T47D (cell line): ENCODE data around the gene ZNF385B.
A peak's percentile ranks its signal among the peaks of the same experiment; 100 is the strongest.
"Not testable (repeated sequence)": the region's sequence is repeated elsewhere in the genome, so short reads cannot be mapped to it uniquely, and the experiment has no call there.

Experiments used
- DNase-seq, 2 experiments: peaks; one replicate each; pipeline versions ENCODE4 v3.0.0 to v3.0.0-alpha.2; 2011 to 2012; ENCODE audit warnings: low read depth in 1 of 2, low spot score in 1 of 2
- JUND ChIP-seq: IDR thresholded peaks from 2 replicates; pipeline ENCODE4 v1.6.1; 2012; ENCODE audit warnings: low read depth
- in situ Hi-C: cut with HindIII; loops from 2 replicates; pipeline ENCODE4 v1.10.0; 2016; ENCODE audit warnings: low sequenced_read_pairs, low pct_unique_long_range_greater_than_20kb

The ZNF385B gene

GRCh38 chr2:179861416-179862067, at the start of gene ZNF385B:
ZNF385B (minus strand) TSS chr2:179861612.
- in situ Hi-C loops = no loop called here
- TF ChIP-seq JUND = no peak
- DNase-seq = peak; percentile 18 to 22

- no peak for TF ChIP-seq JUND
- in situ Hi-C loops = no loop called here
- DNase-seq = no peak
Observed at GRCh38 chr2:179910735-179911113, 49.3 kb upstream of the ZNF385B start.

GRCh38 chr2:179909845-179910734, 48.7 kb upstream of the ZNF385B start:
- no peak for DNase-seq
- TF ChIP-seq JUND = no peak
- in situ Hi-C loops = no loop called here

- in situ Hi-C loops = no loop called here
- no peak for DNase-seq
- TF ChIP-seq JUND = no peak
Observed at GRCh38 chr2:179900655-179901054, 39.2 kb upstream of the ZNF385B start.

GRCh38 chr2:179899666-179900065, 38.3 kb upstream of the ZNF385B start:
- TF ChIP-seq JUND = no peak
- in situ Hi-C loops = no loop called here
- DNase-seq = no peak

GRCh38 chr2:179898873-179899272, 37.5 kb upstream of the ZNF385B start:
- in situ Hi-C loops = no loop called here
- no peak for TF ChIP-seq JUND
- peak in 1 of 2 experiments; percentile 65 for DNase-seq

- in situ Hi-C loops = no loop called here
- no peak for TF ChIP-seq JUND
- no peak for DNase-seq
Observed at GRCh38 chr2:179893616-179894015, 32.2 kb upstream of the ZNF385B start.

GRCh38 chr2:179891237-179891636, 29.8 kb upstream of the ZNF385B start:
- no peak for DNase-seq
- TF ChIP-seq JUND = no peak
- in situ Hi-C loops = no loop called here

- TF ChIP-seq JUND = no peak
- DNase-seq = no peak
- in situ Hi-C loops = no loop called here
Observed at GRCh38 chr2:179890666-179891065, 29.3 kb upstream of the ZNF385B start.

- in situ Hi-C loops, DNase-seq: not testable (repeated sequence)
Observed at GRCh38 chr2:179888642-179889041, 27.2 kb upstream of the ZNF385B start.

- no peak for DNase-seq
Observed at GRCh38 chr2:179884193-179884592, 22.8 kb upstream of the ZNF385B start.

GRCh38 chr2:179882851-179883806, 21.7 kb upstream of the ZNF385B start:
- TF ChIP-seq JUND = no peak
- in situ Hi-C loops = no loop called here

More at GRCh38 chr2:179884193-179884592, 22.8 kb upstream of the ZNF385B start:
- in situ Hi-C loops = no loop called here
- no peak for TF ChIP-seq JUND

More at GRCh38 chr2:179882851-179883806, 21.7 kb upstream of the ZNF385B start:
- no peak for DNase-seq
